K562 (cell line): ENCODE data around the gene RAB21. TPM values are rescaled to one million over a fixed set of nuclear protein-coding genes. Genes with fewer than 3 reads are reported as not detected.

ENCODE experiments used
- CBFA2T2 ChIP-seq: fragments of 450-650 bp; conservative IDR thresholded peaks from 2 replicates; pipeline ENCODE4 v1.6.1; 2017; ENCODE audit warnings: mild to moderate bottlenecking
- CHCHD3 ChIP-seq: fragments of 250-450 bp; sonication (Bioruptor Pico); IDR thresholded peaks from 2 replicates; pipeline ENCODE4 v2.1.2; 2022; ENCODE audit warnings: mild to moderate bottlenecking
- CHD1 ChIP-seq: fragments of 200-600 bp; sonication (generic); IDR thresholded peaks from one replicate; pipeline ENCODE4 v1.6.1; 2012; ENCODE audit warnings: mild to moderate bottlenecking, moderate library complexity, low read length, inconsistent platforms
- DLX4 ChIP-seq: fragments of 250-450 bp; sonication (Bioruptor Pico); IDR thresholded peaks from 2 replicates; pipeline ENCODE4 v1.6.1; 2021; ENCODE audit warnings: mild to moderate bottlenecking
- EWSR1 ChIP-seq: fragments of 450-650 bp; IDR thresholded peaks from 2 replicates; pipeline ENCODE4 v1.6.1; 2018; ENCODE audit warnings: borderline replicate concordance, mild to moderate bottlenecking, low read depth, moderate library complexity; ENCODE audit not compliant: partially characterized antibody
- FOXP1 ChIP-seq: sonication (generic); formaldehyde crosslinking; IDR thresholded peaks from 2 replicates; pipeline ENCODE4 v1.8.0; 2022; ENCODE audit warnings: mild to moderate bottlenecking, missing genetic modification reagents
- ILF3 ChIP-seq: fragments of 450-650 bp; IDR thresholded peaks from 2 replicates; pipeline ENCODE4 v1.6.1; 2018; ENCODE audit warnings: antibody characterized with exemption, mild to moderate bottlenecking, moderate library complexity, borderline replicate concordance
- MIER1 ChIP-seq: fragments of 450-650 bp; IDR thresholded peaks from 2 replicates; pipeline ENCODE4 v1.6.1; 2016; ENCODE audit warnings: antibody characterized with exemption, mild to moderate bottlenecking, low read depth
- MYNN ChIP-seq, 2 experiments: sonication (generic); formaldehyde crosslinking in 1 of 2; IDR thresholded peaks; 2 replicates each; pipeline versions ENCODE4 v1.5.0 to v1.6.1; 2016 to 2020; ENCODE audit warnings: antibody characterized with exemption in 1 of 2, missing genetic modification reagents in 1 of 2
- POLR2AphosphoS5 ChIP-seq: IDR thresholded peaks from 2 replicates; pipeline ENCODE4 v1.6.1; 2011; ENCODE audit warnings: mild to moderate bottlenecking, low read depth, low read length, moderate library complexity; ENCODE audit not compliant: control insufficient read depth, insufficient read depth
- POLR2H ChIP-seq: IDR thresholded peaks from 2 replicates; pipeline ENCODE4 v1.6.1; 2016; ENCODE audit warnings: missing genetic modification characterization, low read depth, mild to moderate bottlenecking, control low read depth, missing compliant biosample characterization, moderate library complexity
- PTRF ChIP-seq: fragments of 450-650 bp; IDR thresholded peaks from 2 replicates; pipeline ENCODE4 v1.6.1; 2016; ENCODE audit warnings: mild to moderate bottlenecking, missing genetic modification characterization, missing compliant biosample characterization
- SUPT5H ChIP-seq: fragments of 450-650 bp; IDR thresholded peaks from 2 replicates; pipeline ENCODE4 v1.6.1; 2016
- USF1 ChIP-seq: sonication (generic); formaldehyde crosslinking; IDR thresholded peaks from 2 replicates; pipeline ENCODE4 v1.9.0; 2022; ENCODE audit warnings: mild to moderate bottlenecking, missing genetic modification reagents
- ZNF175 ChIP-seq: fragments of 200-800 bp; sonication (Bioruptor generic); IDR thresholded peaks from 2 replicates; pipeline ENCODE4 v1.6.1; 2016; ENCODE audit warnings: low read depth, mild to moderate bottlenecking, missing genetic modification characterization, missing compliant biosample characterization
- ZNF197 ChIP-seq: fragments of 200-800 bp; sonication (Bioruptor generic); IDR thresholded peaks from 2 replicates; pipeline ENCODE4 v1.6.1; 2016; ENCODE audit warnings: low read depth, missing genetic modification characterization, missing compliant biosample characterization
- ZNF217 ChIP-seq: sonication (generic); formaldehyde crosslinking; IDR thresholded peaks from 2 replicates; pipeline ENCODE4 v1.8.0; 2022; ENCODE audit warnings: mild to moderate bottlenecking, missing genetic modification reagents
- ZNF75A ChIP-seq: fragments of 450-650 bp; formaldehyde crosslinking; IDR thresholded peaks from 2 replicates; pipeline ENCODE4 v1.4.0; 2020; ENCODE audit warnings: mild to moderate bottlenecking
- polyA plus RNA-seq, 8 experiments: library from polyadenylated mRNA; depleted of rRNA in 4 of 8; stranded (reverse) in 5 of 8; unstranded in 3 of 8; fragments of >200 nt; fragmentation: Nextera tagmentation in 2 of 8; fragmentation: Illumina TruSeq in 1 of 8; extraction: Ambion mirVana in 2 of 8; extraction: Trizol in 1 of 8; gene quantifications; 2 replicates each; pipeline versions ENCODE4 v1.2.1 to v1.2.3, GENCODE V29; 2011 to 2014; ENCODE audit warnings: inconsistent platforms in 1 of 8, missing spikeins in 1 of 8
- total RNA-seq, 7 experiments: library from RNA; depleted of rRNA in 6 of 7; stranded (reverse); fragments of >200 nt in 6 of 7; fragmentation: Illumina TruSeq in 2 of 7; extraction: Trizol in 2 of 7; gene quantifications; 2 replicates each; pipeline versions ENCODE4 v1.2.1 to v1.2.3, GENCODE V29; 2011 to 2021; ENCODE audit warnings: low replicate concordance in 1 of 7
- TF ChIP-seq, protein P1 (sequence below): fragments of 250-450 bp; sonication (Bioruptor Pico); IDR thresholded peaks from 2 replicates; pipeline ENCODE4 v1.9.0; 2021; ENCODE audit warnings: mild to moderate bottlenecking, inconsistent platforms
- TF ChIP-seq, protein P2 (sequence below), 2 experiments: IDR thresholded peaks; 2 replicates each; pipeline ENCODE4 v1.6.1; 2012; ENCODE audit warnings: improper control_type of control experiment in 2 of 2, low read depth in 2 of 2, low read length in 2 of 2, borderline replicate concordance in 1 of 2
- TF ChIP-seq, protein P3 (sequence below): fragments of 250-450 bp; sonication (Bioruptor Pico); IDR thresholded peaks from 2 replicates; pipeline ENCODE4 v1.4.0; 2020

Gene RAB21
- total and polyA plus RNA-seq, 9 of the 15 experiments (the other 6 are each of a cell fraction or from before 2014, with no cell fraction given) = 5.3 to 45.6 (median 19.6) TPM

- no peak for TF ChIP-seq CHD1
- TF ChIP-seq, protein P1, sequence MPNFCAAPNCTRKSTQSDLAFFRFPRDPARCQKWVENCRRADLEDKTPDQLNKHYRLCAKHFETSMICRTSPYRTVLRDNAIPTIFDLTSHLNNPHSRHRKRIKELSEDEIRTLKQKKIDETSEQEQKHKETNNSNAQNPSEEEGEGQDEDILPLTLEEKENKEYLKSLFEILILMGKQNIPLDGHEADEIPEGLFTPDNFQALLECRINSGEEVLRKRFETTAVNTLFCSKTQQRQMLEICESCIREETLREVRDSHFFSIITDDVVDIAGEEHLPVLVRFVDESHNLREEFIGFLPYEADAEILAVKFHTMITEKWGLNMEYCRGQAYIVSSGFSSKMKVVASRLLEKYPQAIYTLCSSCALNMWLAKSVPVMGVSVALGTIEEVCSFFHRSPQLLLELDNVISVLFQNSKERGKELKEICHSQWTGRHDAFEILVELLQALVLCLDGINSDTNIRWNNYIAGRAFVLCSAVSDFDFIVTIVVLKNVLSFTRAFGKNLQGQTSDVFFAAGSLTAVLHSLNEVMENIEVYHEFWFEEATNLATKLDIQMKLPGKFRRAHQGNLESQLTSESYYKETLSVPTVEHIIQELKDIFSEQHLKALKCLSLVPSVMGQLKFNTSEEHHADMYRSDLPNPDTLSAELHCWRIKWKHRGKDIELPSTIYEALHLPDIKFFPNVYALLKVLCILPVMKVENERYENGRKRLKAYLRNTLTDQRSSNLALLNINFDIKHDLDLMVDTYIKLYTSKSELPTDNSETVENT (CRISPR knock-in tag) = no peak
- TF ChIP-seq MIER1 = no peak
- TF ChIP-seq SUPT5H = peak; percentile 84
- TF ChIP-seq CBFA2T2 = peak; percentile 82
- TF ChIP-seq, protein P2, sequence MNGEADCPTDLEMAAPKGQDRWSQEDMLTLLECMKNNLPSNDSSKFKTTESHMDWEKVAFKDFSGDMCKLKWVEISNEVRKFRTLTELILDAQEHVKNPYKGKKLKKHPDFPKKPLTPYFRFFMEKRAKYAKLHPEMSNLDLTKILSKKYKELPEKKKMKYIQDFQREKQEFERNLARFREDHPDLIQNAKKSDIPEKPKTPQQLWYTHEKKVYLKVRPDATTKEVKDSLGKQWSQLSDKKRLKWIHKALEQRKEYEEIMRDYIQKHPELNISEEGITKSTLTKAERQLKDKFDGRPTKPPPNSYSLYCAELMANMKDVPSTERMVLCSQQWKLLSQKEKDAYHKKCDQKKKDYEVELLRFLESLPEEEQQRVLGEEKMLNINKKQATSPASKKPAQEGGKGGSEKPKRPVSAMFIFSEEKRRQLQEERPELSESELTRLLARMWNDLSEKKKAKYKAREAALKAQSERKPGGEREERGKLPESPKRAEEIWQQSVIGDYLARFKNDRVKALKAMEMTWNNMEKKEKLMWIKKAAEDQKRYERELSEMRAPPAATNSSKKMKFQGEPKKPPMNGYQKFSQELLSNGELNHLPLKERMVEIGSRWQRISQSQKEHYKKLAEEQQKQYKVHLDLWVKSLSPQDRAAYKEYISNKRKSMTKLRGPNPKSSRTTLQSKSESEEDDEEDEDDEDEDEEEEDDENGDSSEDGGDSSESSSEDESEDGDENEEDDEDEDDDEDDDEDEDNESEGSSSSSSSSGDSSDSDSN (IDR thresholded peaks at IDR 0.05; ENCODE audit: borderline replicate concordance in 1 of 2, low read depth in 2 of 2, low read length in 2 of 2) = 0 out of 4 replicates have a peak, but pooled peaks of 1 of the 2 experiments have one; percentile 56
- peak; percentile 61; the same call in 1 of the 2 replicates for TF ChIP-seq MYNN (IDR thresholded peaks at IDR 0.05)
- TF ChIP-seq MYNN (CRISPR knock-in tag; IDR thresholded peaks at IDR 0.05) = no peak
- 0 out of 2 replicates have a peak, but pooled peaks have one; percentile 49 for TF ChIP-seq ILF3
- peak; percentile 99 for TF ChIP-seq USF1 (CRISPR knock-in tag)
- TF ChIP-seq POLR2H (tag) = no peak
- no peak for TF ChIP-seq CHCHD3
- no peak for TF ChIP-seq EWSR1
- no peak for TF ChIP-seq ZNF175
- no peak for TF ChIP-seq ZNF217 (CRISPR knock-in tag)
- TF ChIP-seq POLR2AphosphoS5 = peak; percentile 87
- no peak for TF ChIP-seq ZNF197 (CRISPR knock-in tag)
- TF ChIP-seq PTRF (tag) = no peak
- no peak for TF ChIP-seq FOXP1 (CRISPR knock-in tag)
- TF ChIP-seq, protein P3, sequence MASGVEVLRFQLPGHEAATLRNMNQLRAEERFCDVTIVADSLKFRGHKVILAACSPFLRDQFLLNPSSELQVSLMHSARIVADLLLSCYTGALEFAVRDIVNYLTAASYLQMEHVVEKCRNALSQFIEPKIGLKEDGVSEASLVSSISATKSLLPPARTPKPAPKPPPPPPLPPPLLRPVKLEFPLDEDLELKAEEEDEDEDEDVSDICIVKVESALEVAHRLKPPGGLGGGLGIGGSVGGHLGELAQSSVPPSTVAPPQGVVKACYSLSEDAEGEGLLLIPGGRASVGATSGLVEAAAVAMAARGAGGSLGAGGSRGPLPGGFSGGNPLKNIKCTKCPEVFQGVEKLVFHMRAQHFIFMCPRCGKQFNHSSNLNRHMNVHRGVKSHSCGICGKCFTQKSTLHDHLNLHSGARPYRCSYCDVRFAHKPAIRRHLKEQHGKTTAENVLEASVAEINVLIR (CRISPR knock-in tag) = peak; percentile 86
- no peak for TF ChIP-seq DLX4 (CRISPR knock-in tag)
- TF ChIP-seq ZNF75A (CRISPR knock-in tag) = no peak
Observed at GRCh38 chr12:71754461-71755145, at the start of gene RAB21 (continued).
